H1 (cell line): Measurements from ENCODE around the gene DYSF. TPM values are rescaled to one million over a fixed set of nuclear protein-coding genes. Genes with fewer than 3 reads are reported as not detected.

Source experiments
- CTCF ChIA-PET: fragments of 300-600 bp; sonication (Branson Sonifier 250); formaldehyde crosslinking; loops from one replicate; lab custom pipeline; 2021; ENCODE audit not compliant: partially characterized antibody; lab: Charles Lee
- POLR2A ChIA-PET: fragments of 300-600 bp; sonication (Branson Sonifier 250); formaldehyde crosslinking; loops from one replicate; lab custom pipeline; 2021; ENCODE audit warnings: inconsistent platforms; ENCODE audit not compliant: partially characterized antibody; lab: Charles Lee
- DNase-seq, 2 experiments: peaks; one replicate each; pipeline versions ENCODE4 v3.0.0 to v3.0.0-alpha.2; 2010 to 2022; ENCODE audit warnings: low spot score in 2 of 2, low read depth in 1 of 2, mixed read lengths in 1 of 2
- FAIRE-seq: peaks from 2 replicates; lab custom pipeline; 2011; peaks lifted over from hg19 to GRCh38; lab: Jason Lieb, UNC
- H2AFZ ChIP-seq: 2 replicates; pipeline ENCODE4 v1.8.1; 2012; ENCODE audit warnings: low read length, inconsistent platforms
- H2AK5ac ChIP-seq: 2 replicates; pipeline ENCODE4 v1.6.1; 2013; ENCODE audit warnings: low read depth, low read length
- H2BK120ac ChIP-seq: replicated peaks from 2 replicates; pipeline ENCODE3; 2013; ENCODE audit warnings: low read depth, low read length, inconsistent platforms
- H2BK12ac ChIP-seq: 2 replicates; pipeline ENCODE4 v1.6.1; 2013; ENCODE audit warnings: low read depth, low read length
- H2BK15ac ChIP-seq: 2 replicates; pipeline ENCODE4 v1.6.1; 2013; ENCODE audit warnings: low read length
- H2BK20ac ChIP-seq: 2 replicates; pipeline ENCODE4 v1.6.1; 2013; ENCODE audit warnings: low read length
- H2BK5ac ChIP-seq: 2 replicates; pipeline ENCODE4 v1.6.1; 2013; ENCODE audit warnings: low read depth, low read length
- H3K14ac ChIP-seq: 2 replicates; pipeline ENCODE4 v1.6.1; 2013; ENCODE audit warnings: inconsistent platforms; ENCODE audit not compliant: insufficient read length
- H3K18ac ChIP-seq: 2 replicates; pipeline ENCODE4 v1.6.1; 2013; ENCODE audit warnings: low read length; ENCODE audit errors: extremely low read depth
- H3K23ac ChIP-seq: 2 replicates; pipeline ENCODE4 v1.6.1; 2013; ENCODE audit warnings: inconsistent platforms; ENCODE audit not compliant: insufficient read length
- H3K23me2 ChIP-seq: 2 replicates; pipeline ENCODE4 v1.6.1; 2013; ENCODE audit warnings: low read depth, low read length
- H3K27ac ChIP-seq: 2 replicates; pipeline ENCODE4 v1.6.1; 2011; ENCODE audit warnings: low read depth, low read length, inconsistent platforms
- H3K27me3 ChIP-seq, 4 experiments: replicated peaks in 1 of 4; 1 replicate in 1 of 4; 2 replicates in 3 of 4; pipeline versions ENCODE4 v1.6.1 to v1.8.1; 2011 to 2013; ENCODE audit warnings: low read length in 3 of 4, mild to moderate bottlenecking in 3 of 4, inconsistent platforms in 2 of 4, mixed read lengths in 2 of 4, moderate library complexity in 1 of 4; ENCODE audit not compliant: control insufficient read depth in 3 of 4, insufficient read depth in 3 of 4; ENCODE audit errors: extremely low read depth in 1 of 4
- H3K36me3 ChIP-seq, 4 experiments: 2 replicates each; pipeline versions ENCODE4 v1.6.1 to v1.8.1; 2011 to 2013; ENCODE audit warnings: mild to moderate bottlenecking in 4 of 4, low read length in 3 of 4, moderate library complexity in 2 of 4, control low read depth in 1 of 4, inconsistent platforms in 1 of 4; ENCODE audit not compliant: insufficient read depth in 4 of 4, control insufficient read depth in 2 of 4
- H3K4ac ChIP-seq: replicated peaks from 2 replicates; pipeline ENCODE3; 2013; ENCODE audit warnings: low read length, low read depth, mixed read lengths, inconsistent platforms; ENCODE audit not compliant: insufficient read length
- H3K4me1 ChIP-seq, 4 experiments: replicated peaks in 1 of 4; 1 replicate in 1 of 4; 2 replicates in 3 of 4; pipeline versions ENCODE4 v1.6.1 to v1.8.1; 2011 to 2013; ENCODE audit warnings: low read length in 3 of 4, inconsistent platforms in 2 of 4, mixed read lengths in 1 of 4; ENCODE audit not compliant: insufficient read depth in 4 of 4, control insufficient read depth in 3 of 4
- H3K4me2 ChIP-seq, 2 experiments: 2 replicates each; pipeline versions ENCODE4 v1.6.1 to v1.8.1; 2011 to 2013; ENCODE audit warnings: low read depth in 2 of 2, low read length in 2 of 2, control low read depth in 1 of 2, inconsistent platforms in 1 of 2, mild to moderate bottlenecking in 1 of 2; ENCODE audit not compliant: insufficient read depth in 1 of 2
- H3K4me3 ChIP-seq, 4 experiments: fragments of 200-600, 300-600 bp in 1 of 4; sonication (generic), shearing (Covaris generic), sonication (Bioruptor Twin) in 1 of 4; 2 replicates each; pipeline versions ENCODE4 v1.5.1 to v1.8.1; 2011 to 2016; ENCODE audit warnings: low read length in 4 of 4, low read depth in 3 of 4, control low read depth in 2 of 4, inconsistent platforms in 2 of 4, mild to moderate bottlenecking in 2 of 4, mixed read lengths in 1 of 4, moderate library complexity in 1 of 4; ENCODE audit not compliant: insufficient read depth in 2 of 4; ENCODE audit errors: extremely low read depth in 1 of 4
- H3K56ac ChIP-seq: replicated peaks from 2 replicates; pipeline ENCODE3; 2013; ENCODE audit warnings: low read depth, mild to moderate bottlenecking, mixed read lengths, low read length, inconsistent platforms; ENCODE audit not compliant: insufficient read length
- H3K79me1 ChIP-seq: 2 replicates; pipeline ENCODE4 v1.6.1; 2013; ENCODE audit warnings: low read depth, low read length, control low read depth
- H3K79me2 ChIP-seq, 2 experiments: 2 replicates each; pipeline versions ENCODE4 v1.6.1 to v1.8.1; 2012 to 2013; ENCODE audit warnings: low read length in 2 of 2, mild to moderate bottlenecking in 2 of 2, inconsistent platforms in 1 of 2; ENCODE audit not compliant: insufficient read depth in 2 of 2, control insufficient read depth in 1 of 2
- H3K9ac ChIP-seq, 4 experiments: replicated peaks in 1 of 4; 1 replicate in 1 of 4; 2 replicates in 3 of 4; pipeline versions ENCODE4 v1.6.1 to v1.8.1; 2011 to 2013; ENCODE audit warnings: low read depth in 3 of 4, low read length in 3 of 4, control low read depth in 2 of 4, mild to moderate bottlenecking in 2 of 4, moderate library complexity in 2 of 4, inconsistent platforms in 1 of 4; ENCODE audit errors: extremely low read depth in 1 of 4
- H3K9me3 ChIP-seq, 2 experiments: 2 replicates each; pipeline versions ENCODE4 v1.6.1 to v1.8.1; 2012 to 2013; ENCODE audit warnings: mild to moderate bottlenecking in 2 of 2, moderate library complexity in 2 of 2, control low read depth in 1 of 2, inconsistent platforms in 1 of 2, low read depth in 1 of 2, low read length in 1 of 2, mixed read lengths in 1 of 2; ENCODE audit not compliant: insufficient read depth in 2 of 2
- H4K20me1 ChIP-seq, 2 experiments: replicated peaks in 1 of 2; 2 replicates each; pipeline versions ENCODE3 to v1.8.1; 2011 to 2013; ENCODE audit warnings: inconsistent platforms in 2 of 2, low read length in 2 of 2, mild to moderate bottlenecking in 1 of 2; ENCODE audit not compliant: insufficient read depth in 2 of 2, control insufficient read depth in 1 of 2
- H4K5ac ChIP-seq: 2 replicates; pipeline ENCODE4 v1.6.1; 2013; ENCODE audit warnings: low read length, low read depth, mixed read lengths, inconsistent platforms; ENCODE audit not compliant: insufficient read length
- H4K8ac ChIP-seq: 2 replicates; pipeline ENCODE4 v1.8.0; 2013; ENCODE audit warnings: mild to moderate bottlenecking, moderate library complexity, low read length, inconsistent platforms; ENCODE audit not compliant: insufficient read depth; ENCODE audit errors: extremely low read depth
- H4K91ac ChIP-seq: replicated peaks from 2 replicates; pipeline ENCODE3; 2013; ENCODE audit warnings: low read length, mixed read lengths, inconsistent platforms; ENCODE audit not compliant: insufficient read length
- EGR1 ChIP-seq: IDR thresholded peaks from 2 replicates; pipeline ENCODE4 v1.6.1; 2011; ENCODE audit warnings: low read depth, low read length, borderline replicate concordance
- KDM1A ChIP-seq: fragments of 200-600, 300-600 bp; sonication (generic); IDR thresholded peaks from 2 replicates; pipeline ENCODE4 v1.7.1; 2016; ENCODE audit warnings: mild to moderate bottlenecking, low read length, borderline replicate concordance
- RAD21 ChIP-seq, 2 experiments: IDR thresholded peaks in 1 of 2; conservative IDR thresholded peaks in 1 of 2; 2 replicates each; pipeline ENCODE4 v1.6.1; 2011; ENCODE audit warnings: low read depth in 2 of 2, low read length in 2 of 2, improper control_type of control experiment in 1 of 2, inconsistent platforms in 1 of 2, mild to moderate bottlenecking in 1 of 2, moderate library complexity in 1 of 2
- WGBS, 2 experiments: shearing (Covaris generic) in 1 of 2; methylation state at CpG; one replicate each; pipeline versions ENCODE4 v1.1.6 to v1.1.7; 2013 to 2015; ENCODE audit warnings: low lambda C conversion rate in 2 of 2, mixed read lengths in 2 of 2, inconsistent platforms in 1 of 2, low coverage in 1 of 2, missing lambda C conversion rate in 1 of 2; ENCODE audit not compliant: insufficient replicate concordance in 2 of 2, insufficient coverage in 1 of 2, insufficient read length in 1 of 2; ENCODE audit errors: extremely low coverage in 1 of 2, missing lambda C conversion rate in 1 of 2; 5-methylcytosine and 5-hydroxymethylcytosine counted together
- polyA plus RNA-seq, 7 experiments: library from polyadenylated mRNA; depleted of rRNA in 3 of 7; stranded (reverse) in 5 of 7; unstranded in 2 of 7; fragments of >200 nt in 5 of 7; fragments of 200-250 nt in 2 of 7; gene quantifications; 1 replicate in 5 of 7; 2 replicates in 1 of 7; 4 replicates in 1 of 7; pipeline versions ENCODE4 v1.2.1 to v1.2.3, GENCODE V29; 2011 to 2013; ENCODE audit warnings: missing spikeins in 2 of 7, mixed read lengths in 2 of 7
- total RNA-seq: library from RNA; stranded (reverse); fragmentation: NEBNext Ultra II Directional; extraction: Animal tissue kit (Norgen Biotek cat#: 25700); gene quantifications from 2 replicates; pipeline ENCODE4 v1.2.1, GENCODE V29; 2021
- TF ChIP-seq, protein P1 (sequence below): IDR thresholded peaks from 2 replicates; pipeline ENCODE4 v1.6.1; 2012; ENCODE audit warnings: low read length, inconsistent platforms

Gene DYSF
- total and polyA plus RNA-seq, 2 of the 8 experiments (the other 6 are each of a cell fraction or from before 2014, with no cell fraction given), result 5.8 to 7.1 TPM

DNA sequence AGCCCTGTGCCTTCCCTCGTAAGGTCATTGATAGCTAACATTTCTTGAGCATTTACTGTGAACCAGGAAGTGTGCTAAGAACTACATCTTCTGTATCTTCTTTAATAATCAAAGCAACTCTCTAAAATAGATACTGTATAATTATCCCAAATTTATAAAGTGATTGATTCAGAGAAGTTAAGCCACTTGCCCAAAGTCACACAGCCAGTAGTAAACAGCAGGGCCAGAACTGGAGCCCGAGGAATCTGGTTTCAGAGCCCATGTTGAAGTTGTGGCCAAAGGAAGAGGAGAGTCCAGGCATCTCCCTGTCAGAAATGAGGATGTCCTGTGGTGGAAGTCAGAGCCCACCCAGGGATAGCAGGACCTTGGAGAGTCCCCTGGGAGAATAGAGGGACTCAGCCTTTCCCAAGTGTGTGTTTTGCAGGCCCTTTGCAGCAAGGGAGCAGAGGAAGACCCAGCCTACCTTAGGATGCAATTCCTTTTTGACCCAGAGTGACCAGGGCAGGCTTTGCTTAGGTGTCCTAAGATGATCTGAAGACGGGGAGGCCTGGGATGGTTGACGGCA, 134.2 kb downstream of the DYSF start:
- Histone ChIP-seq H3K4ac (no peak overlapping the region), H2BK20ac (no peak overlapping the region), H2BK15ac (no peak overlapping the region), H2AFZ (no peak overlapping the region), H2BK12ac (no peak overlapping the region), H3K14ac (no peak overlapping the region), H3K79me1 (no peaks in the 10 kb centered on the region), H3K27ac (no peak overlapping the region), H3K9ac (no peak overlapping the region), H3K4me2 (no peak overlapping the region), H3K23me2 (no peaks in the 10 kb centered on the region), H2BK5ac (no peak overlapping the region), H3K23ac (no peak overlapping the region), H3K4me1 (peaks cover 0 to 7% (median 2%) of the 10 kb centered on the region in 4 experiments; a peak in 3 of 7 replicates), H3K18ac (no peak overlapping the region), H3K27me3 (no peaks in the 10 kb centered on the region), H3K36me3 (no peaks in the 10 kb centered on the region), H4K20me1 (no peaks in the 10 kb centered on the region), H2BK120ac (no peak overlapping the region), H2AK5ac (no peak overlapping the region), H4K5ac (no peak overlapping the region), H3K9me3 (no peaks in the 10 kb centered on the region), H3K79me2 (no peaks in the 10 kb centered on the region), H3K56ac (no peak overlapping the region), H4K91ac (no peak overlapping the region), H3K4me3 (no peak overlapping the region), H4K8ac (no peak overlapping the region)
- CTCF ChIA-PET, result interaction anchor here (0.6 to 1.1 kb wide), 3 partner anchors 10 to 639 kb away, joined by 3 read pairs; no protein-coding TSS in a partner anchor
- POLR2A ChIA-PET, result no interaction called here
- FAIRE-seq, result no peak
- 95% methylated on average over 4 of the region's 4 CpGs; no CpG with 5 or more reads in 1 of the 2 experiments for WGBS, 2 experiments
- 0 out of 2 replicates have a peak, but pooled peaks have one; percentile 26 for TF ChIP-seq KDM1A
- no peak for TF ChIP-seq EGR1
- no peak for TF ChIP-seq RAD21 (IDR thresholded peaks at IDR 0.05 in 1 of 2, conservative IDR thresholded peaks at IDR 0.05 in 1 of 2; ENCODE audit: low read depth in 2 of 2, low read length in 2 of 2)
- TF ChIP-seq, protein P1, sequence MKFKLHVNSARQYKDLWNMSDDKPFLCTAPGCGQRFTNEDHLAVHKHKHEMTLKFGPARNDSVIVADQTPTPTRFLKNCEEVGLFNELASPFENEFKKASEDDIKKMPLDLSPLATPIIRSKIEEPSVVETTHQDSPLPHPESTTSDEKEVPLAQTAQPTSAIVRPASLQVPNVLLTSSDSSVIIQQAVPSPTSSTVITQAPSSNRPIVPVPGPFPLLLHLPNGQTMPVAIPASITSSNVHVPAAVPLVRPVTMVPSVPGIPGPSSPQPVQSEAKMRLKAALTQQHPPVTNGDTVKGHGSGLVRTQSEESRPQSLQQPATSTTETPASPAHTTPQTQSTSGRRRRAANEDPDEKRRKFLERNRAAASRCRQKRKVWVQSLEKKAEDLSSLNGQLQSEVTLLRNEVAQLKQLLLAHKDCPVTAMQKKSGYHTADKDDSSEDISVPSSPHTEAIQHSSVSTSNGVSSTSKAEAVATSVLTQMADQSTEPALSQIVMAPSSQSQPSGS, result no peak
- no peak for DNase-seq
